GM18520 (cell line): ENCODE data around the gene RPTOR.
"Not testable (repeated sequence)": the region's sequence is repeated elsewhere in the genome, so short reads cannot be mapped to it uniquely, and the experiment has no call there.

Experiments used
- ATAC-seq: cut with Tn5 transposase; IDR thresholded peaks from one replicate; pipeline ENCODE4 v1.9.1; 2021; ENCODE audit not compliant: unreplicated experiment

Gene RPTOR

DNA sequence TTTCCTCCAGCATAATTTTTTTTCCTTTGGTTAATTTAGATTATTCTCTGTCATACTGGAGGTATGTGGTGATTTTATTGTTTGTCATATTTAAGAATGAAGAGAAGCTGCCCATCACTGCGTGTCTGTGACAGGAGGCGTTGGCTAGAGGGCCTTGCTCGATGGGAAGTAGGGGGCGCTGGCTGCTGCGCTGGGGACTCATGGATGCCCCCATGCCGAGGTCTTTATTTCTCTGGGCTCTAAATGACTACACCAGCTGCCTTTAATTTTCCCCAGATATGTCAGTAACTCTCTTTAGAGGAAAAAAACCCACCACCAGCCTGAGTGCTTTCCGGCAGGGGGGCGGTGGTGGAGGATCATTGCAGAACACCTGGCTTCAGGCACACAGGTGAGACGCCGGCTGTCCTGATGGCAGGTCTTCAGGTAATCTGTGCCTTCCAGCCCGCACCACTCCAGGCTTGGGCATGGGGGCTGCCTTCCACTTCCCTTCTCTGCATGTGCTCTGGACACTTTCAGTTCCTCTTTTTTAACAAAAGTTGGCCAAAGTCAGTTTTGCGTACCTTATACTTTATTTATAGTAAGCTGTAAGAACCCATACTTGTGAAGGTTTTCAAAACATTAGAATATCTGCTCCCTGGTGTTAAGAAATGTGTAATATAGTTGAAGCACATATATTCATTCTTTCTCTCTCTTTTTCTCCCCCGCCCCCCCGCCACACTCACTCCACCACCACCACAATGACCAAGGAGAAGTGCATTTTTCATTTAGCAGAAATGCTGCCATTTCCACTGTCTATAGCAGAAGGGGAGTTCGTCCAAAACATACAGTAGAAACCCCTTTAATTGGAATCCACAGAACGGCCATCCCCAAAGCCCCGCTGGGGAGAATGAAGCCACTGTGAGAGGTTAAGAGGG is 192.7 kb downstream of the RPTOR start:
- peak; percentile 59 for ATAC-seq

DNA sequence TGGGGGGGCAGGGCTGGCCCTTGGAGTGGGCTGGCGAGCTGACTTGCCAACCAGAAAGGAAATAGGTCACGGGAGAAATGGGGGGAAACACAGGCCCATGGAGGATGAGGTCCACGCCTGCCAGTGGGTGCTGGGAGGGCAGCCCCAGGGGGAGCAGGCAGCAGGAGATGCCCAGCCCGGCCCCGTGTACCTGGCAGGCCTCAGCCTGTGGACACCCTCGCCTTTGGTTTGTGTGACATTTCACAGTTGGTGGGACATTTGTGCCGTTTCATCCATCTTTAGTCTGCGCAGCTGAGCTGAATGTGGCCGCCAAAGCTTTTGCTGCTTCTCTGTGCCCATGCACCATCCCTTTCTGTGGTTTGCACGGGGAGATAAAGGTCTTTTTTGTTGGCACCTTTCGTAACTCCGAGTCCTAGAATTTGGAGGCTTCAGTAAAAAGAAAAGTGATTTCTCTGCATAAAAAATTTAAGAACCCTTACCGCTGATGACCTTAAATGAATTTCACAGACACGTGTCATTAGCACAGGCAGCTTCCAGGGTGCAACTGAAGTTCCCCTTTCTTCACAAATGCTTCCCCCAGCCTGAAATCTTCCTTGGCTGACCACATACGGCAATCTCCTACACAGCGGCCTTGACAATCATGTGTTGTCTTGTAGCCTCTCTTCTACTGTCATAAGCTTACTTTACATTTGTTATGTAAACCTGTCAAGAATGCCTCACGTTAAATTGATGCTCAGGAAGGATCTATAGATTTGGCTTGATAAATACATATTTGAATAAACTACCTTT is 193.6 kb downstream of the RPTOR start:
- no peak for ATAC-seq

GRCh38 chr17:80738987-80739730 is 194.5 kb downstream of the RPTOR start:
- ATAC-seq: no peak

GRCh38 chr17:80740141-80740540 is 195.5 kb downstream of the RPTOR start:
- ATAC-seq: no peak

- no peak for ATAC-seq
Observed at GRCh38 chr17:80742091-80742490, 197.5 kb downstream of the RPTOR start.

DNA sequence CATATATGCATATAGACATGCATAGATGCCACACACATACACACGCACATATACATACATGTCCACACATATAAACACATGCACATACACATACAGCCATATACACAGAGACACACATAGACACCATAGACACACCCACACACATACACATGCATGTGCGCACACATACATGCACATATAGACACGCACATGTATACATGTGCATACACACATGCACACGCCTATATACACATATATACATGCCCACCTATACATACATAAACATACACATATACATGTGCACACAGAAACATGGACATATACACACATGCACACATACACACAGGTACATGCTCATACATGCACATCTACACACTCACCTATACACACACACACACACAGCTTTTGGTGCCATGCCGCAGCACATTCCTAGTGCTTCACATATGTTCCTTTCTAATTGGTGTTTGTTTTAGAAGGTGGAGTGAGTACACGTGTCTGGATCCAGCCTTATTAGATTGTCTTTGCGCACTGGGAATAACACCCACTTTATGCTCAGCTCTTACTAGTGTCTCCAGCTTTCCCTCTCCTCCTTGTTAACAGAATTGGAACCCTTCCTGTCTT is 198.0 kb downstream of the RPTOR start:
- no peak for ATAC-seq

DNA sequence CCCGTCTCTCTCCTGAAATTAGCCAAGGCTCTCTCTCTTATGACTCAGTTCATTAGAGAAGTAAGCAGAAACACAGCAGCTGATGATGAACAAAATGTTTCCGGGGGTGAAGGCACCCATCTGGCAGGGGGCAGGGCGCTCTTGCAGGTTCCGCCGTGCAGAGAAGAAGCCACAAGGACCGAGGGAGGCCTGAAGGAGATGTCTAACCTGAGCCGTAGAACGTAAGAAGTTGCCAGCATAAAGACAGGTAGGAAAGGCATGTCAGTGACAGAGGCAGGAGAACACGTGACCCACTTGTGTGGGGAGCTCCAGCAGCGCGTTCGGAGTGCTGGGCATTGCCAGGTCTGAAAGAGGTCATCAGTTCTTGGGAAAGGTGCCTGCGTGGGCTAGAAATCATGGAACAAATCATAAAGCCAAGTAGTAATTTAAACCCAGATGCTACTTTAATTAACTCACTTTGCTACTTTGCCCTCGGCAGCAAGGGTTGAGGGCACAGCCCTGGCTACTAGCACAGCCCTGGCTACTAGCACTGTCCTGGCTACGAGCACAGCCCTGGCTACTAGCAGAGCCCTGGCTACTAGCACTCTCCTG is 198.6 kb downstream of the RPTOR start:
- ATAC-seq: no peak

DNA sequence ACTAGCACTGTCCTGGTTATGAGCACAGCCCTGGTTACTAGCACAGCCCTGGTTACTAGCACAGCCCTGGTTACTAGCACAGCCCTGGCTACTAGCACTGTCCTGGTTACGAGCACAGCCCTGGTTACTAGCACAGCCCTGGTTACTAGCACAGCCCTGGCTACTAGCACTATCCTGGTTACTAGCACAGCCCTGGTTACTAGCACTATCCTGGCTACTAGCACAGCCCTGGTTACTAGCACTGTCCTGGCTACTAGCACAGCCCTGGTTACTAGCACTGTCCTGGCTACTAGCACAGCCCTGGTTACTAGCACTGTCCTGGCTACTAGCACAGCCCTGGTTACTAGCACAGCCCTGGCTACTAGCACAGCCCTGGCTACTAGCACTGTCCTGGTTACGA is 199.3 kb downstream of the RPTOR start:
- ATAC-seq: not testable (repeated sequence)

- ATAC-seq: not testable (repeated sequence)
Observed at GRCh38 chr17:80744725-80745124, 200.1 kb downstream of the RPTOR start.

GRCh38 chr17:80745183-80745582 is 200.5 kb downstream of the RPTOR start:
- no peak for ATAC-seq

DNA sequence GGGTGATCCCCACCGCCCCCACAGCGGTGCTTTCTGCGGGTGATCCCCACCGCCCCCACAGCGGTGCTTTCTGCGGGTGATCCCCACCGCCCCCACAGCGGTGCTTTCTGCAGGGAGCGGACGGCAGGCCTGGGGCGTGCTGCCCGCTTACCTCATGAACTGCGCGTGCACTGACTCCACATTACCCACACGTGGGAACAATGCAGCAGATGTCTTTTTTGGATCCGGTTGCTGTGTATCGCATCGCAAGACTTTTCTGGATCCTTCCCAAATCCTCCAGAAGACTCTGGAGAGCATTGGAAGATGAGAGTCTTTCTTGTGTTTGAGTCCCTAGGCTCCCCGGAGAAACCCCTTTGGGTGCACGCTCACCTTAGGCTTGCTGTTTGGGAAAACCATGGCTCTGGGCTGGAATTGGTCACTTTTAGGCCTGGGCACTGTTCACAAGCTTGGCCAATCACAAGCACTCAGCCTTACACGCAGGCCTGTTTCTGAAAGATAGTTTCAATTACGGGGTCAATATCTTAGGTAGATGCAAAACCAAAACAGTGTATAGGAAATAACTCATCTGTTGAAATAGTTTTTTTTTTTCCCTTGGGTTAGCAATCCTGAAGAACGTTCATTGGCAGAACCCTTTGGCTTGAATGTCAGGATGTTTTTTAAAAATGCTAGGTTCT is 201.8 kb downstream of the RPTOR start:
- no peak for ATAC-seq

- no peak for ATAC-seq
Observed at GRCh38 chr17:80747469-80747868, 202.8 kb downstream of the RPTOR start.

DNA sequence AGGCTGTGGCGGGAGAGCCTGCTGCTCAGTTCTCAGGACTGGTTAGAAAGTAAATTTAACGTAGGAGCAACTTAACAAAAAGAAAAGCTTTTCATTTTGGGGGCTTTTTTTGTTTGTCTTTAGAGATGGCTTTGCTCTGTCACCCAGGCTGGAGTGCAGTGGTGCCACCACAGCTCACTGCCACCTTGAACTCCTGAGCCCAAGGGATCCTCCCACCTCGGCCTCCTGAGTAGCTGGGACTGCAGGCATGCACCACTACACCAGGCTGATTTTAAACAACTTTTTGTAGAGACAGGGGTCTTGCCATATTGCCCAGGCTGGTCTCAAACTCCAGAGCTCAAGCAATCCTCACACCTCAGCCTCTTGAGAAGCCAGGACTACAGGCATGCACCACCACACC is 205.0 kb downstream of the RPTOR start:
- ATAC-seq: no peak

DNA sequence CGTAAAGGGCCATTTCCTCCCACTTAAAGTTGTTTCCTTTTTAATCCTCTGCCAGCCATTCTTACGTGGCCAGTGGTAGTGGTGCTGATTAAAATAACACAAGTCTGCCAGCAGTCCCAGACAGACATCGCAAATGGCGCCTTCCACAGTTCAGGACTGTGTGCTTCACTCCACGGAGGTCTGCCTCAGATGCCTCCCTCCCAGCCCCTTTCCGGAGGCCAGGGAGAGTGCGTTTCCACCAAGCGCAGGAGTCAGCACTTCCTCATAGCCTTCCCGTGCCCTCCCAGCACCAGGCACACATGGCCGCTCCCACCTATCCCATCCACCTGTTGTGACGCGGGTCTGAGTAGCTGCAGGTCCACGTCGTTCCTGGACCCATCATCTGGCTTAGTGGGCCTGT is 205.6 kb downstream of the RPTOR start:
- no peak for ATAC-seq

- no peak for ATAC-seq
Observed at GRCh38 chr17:80751070-80751945, 206.7 kb downstream of the RPTOR start.

DNA sequence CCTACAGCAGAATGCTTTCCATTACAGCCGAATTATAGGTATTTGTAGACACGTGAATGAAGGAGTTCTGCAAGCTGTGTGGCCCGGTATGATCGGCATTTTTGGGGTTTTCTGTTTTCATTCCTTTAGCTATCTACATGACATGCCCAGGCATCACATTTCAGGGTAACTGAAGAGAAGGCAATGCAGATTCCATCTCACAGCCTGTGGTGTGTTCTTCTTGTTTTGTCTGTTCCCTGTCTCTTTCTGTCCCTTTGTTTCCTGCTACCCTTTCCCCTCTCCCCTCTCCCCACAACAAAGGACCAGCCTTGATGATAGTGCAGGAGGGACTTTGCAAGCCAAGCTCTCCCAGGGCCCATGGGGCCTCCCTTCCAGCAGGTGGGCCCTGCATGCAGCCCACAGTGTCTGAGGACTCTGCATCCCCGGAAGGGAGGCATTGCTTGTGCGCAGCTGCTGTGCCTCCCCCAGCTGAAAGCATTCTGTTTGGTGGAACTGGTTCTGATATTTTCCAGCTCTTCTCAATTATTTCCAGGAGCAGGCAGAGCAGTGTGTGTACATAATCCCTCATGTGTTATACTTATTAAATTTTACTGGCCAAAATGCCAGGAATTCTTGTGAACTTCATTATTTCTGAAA is 207.4 kb downstream of the RPTOR start:
- no peak for ATAC-seq

DNA sequence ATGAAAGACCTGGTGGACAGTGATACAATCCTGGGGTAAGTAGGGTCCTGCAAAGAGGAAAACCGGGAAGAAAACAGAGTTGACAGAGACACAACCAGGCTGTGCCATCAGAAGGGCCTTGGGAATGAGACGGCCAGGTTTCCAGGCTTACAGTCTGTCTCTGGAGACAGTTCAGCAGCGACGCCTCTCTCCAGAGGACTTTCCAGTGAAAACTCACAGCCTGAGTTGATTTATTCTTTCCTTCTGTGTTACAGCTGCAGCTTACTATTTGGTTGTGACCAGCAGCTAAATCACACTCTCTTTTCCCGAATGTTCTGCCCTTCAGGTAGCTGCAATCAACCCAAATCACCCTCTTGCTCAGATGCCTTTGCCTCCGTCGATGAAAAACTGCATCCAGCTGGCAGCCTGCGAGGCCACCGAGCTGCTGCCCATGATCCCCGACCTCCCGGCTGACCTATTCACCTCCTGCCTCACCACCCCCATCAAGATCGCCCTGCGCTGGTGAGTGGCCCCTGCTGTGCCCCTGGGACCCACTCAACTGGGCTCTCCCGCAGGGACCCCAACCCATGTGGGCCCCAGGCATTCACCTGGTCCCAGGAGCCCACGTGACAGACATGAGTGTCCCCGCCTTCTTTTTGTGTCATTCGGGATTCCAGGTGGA is 209.2 kb downstream of the RPTOR start:
- ATAC-seq: no peak

- no peak for ATAC-seq
Observed at GRCh38 chr17:80754846-80755245, 210.2 kb downstream of the RPTOR start.
